K562 (cell line): Measurements from ENCODE around the gene CLASP1.

Experiments
- KLF1 ChIP-seq: fragments of 450-650 bp; IDR thresholded peaks from 2 replicates; pipeline ENCODE4 v1.6.1; 2016; ENCODE audit warnings: missing genetic modification characterization, missing compliant biosample characterization
- MAFK ChIP-seq: IDR thresholded peaks from 2 replicates; pipeline ENCODE4 v1.6.1; 2011; ENCODE audit warnings: low read length, improper control_type of control experiment
- NFATC3 ChIP-seq: fragments of 450-650 bp; IDR thresholded peaks from 2 replicates; pipeline ENCODE4 v1.6.1; 2017; ENCODE audit warnings: mild to moderate bottlenecking
- POLR2A ChIP-seq: fragments of 450-650 bp; conservative IDR thresholded peaks from 2 replicates; pipeline ENCODE4 v1.6.1; 2016
- SP1 ChIP-seq: sonication (generic); formaldehyde crosslinking; IDR thresholded peaks from 2 replicates; pipeline ENCODE4 v1.8.1; 2022; ENCODE audit warnings: mild to moderate bottlenecking, missing genetic modification reagents
- TEAD2 ChIP-seq: fragments of 450-650 bp; IDR thresholded peaks from 2 replicates; pipeline ENCODE4 v1.6.1; 2016; ENCODE audit warnings: missing genetic modification characterization, control low read depth, missing compliant biosample characterization
- TF ChIP-seq, protein P1 (sequence below): sonication (generic); formaldehyde crosslinking; IDR thresholded peaks from 2 replicates; pipeline ENCODE4 v1.4.0; 2020; ENCODE audit warnings: mild to moderate bottlenecking, missing genetic modification reagents
- TF ChIP-seq, protein P2 (sequence below): fragments of 450-650 bp; IDR thresholded peaks from 2 replicates; pipeline ENCODE4 v1.6.1; 2016; ENCODE audit warnings: antibody characterized with exemption
- TF ChIP-seq, protein P3 (sequence below), 3 experiments: IDR thresholded peaks in 2 of 3; conservative IDR thresholded peaks in 1 of 3; 2 replicates each; pipeline ENCODE4 v1.5.1; 2011 to 2012; ENCODE audit warnings: low read length in 3 of 3, mild to moderate bottlenecking in 3 of 3, control low read depth in 2 of 3, improper control_type of control experiment in 1 of 3, inconsistent platforms in 1 of 3, low read depth in 1 of 3, mixed read lengths in 1 of 3, moderate library complexity in 1 of 3; ENCODE audit not compliant: insufficient read depth in 2 of 3

DNA sequence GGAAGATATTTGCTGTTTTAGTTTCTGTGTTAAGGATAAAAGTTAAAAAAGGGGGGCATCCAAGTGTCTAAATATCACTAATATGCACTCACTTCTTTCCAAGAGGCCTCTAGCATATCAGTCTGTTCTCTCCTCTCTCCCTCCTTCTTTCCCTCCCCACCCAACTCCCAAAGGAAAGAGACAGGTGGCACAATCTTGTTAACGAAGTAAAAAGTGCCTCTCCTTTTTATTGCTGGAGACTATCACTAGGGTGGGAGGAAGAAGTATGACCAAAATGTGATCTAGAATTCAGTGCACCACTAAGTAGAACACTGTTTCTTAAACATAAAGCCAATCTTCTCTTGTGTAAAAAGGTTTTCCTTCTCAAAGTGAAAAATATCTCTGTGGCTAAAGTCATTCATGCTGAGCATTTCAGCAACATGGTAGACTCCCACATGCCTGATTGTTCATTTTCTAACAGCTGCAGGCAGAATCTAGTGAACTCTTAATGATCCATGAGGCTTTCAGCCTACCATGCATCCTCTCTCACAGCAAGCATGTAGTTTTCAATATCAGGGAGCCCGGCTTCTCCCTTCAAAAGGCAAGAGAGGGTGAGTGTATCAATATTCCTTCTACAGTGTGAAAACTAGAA, 79.1 kb downstream of the CLASP1 start:
- TF ChIP-seq, protein P1, sequence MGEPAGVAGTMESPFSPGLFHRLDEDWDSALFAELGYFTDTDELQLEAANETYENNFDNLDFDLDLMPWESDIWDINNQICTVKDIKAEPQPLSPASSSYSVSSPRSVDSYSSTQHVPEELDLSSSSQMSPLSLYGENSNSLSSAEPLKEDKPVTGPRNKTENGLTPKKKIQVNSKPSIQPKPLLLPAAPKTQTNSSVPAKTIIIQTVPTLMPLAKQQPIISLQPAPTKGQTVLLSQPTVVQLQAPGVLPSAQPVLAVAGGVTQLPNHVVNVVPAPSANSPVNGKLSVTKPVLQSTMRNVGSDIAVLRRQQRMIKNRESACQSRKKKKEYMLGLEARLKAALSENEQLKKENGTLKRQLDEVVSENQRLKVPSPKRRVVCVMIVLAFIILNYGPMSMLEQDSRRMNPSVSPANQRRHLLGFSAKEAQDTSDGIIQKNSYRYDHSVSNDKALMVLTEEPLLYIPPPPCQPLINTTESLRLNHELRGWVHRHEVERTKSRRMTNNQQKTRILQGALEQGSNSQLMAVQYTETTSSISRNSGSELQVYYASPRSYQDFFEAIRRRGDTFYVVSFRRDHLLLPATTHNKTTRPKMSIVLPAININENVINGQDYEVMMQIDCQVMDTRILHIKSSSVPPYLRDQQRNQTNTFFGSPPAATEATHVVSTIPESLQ (CRISPR knock-in tag): no peak
- TF ChIP-seq KLF1 (no peak), MAFK (no peak), SP1 (CRISPR knock-in tag) (no peak), POLR2A (no peak), NFATC3 (no peak), TEAD2 (tag) (no peak)
- TF ChIP-seq, protein P2, sequence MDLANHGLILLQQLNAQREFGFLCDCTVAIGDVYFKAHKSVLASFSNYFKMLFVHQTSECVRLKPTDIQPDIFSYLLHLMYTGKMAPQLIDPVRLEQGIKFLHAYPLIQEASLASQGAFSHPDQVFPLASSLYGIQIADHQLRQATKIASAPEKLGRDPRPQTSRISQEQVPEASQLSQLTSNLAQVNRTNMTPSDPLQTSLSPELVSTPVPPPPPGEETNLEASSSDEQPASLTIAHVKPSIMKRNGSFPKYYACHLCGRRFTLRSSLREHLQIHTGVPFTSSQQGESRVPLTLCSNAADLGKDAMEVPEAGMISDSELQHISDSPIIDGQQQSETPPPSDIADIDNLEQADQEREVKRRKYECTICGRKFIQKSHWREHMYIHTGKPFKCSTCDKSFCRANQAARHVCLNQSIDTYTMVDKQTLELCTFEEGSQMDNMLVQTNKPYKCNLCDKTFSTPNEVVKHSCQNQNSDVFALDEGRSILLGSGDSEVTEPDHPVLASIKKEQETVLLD: no peak
- TF ChIP-seq, protein P3, sequence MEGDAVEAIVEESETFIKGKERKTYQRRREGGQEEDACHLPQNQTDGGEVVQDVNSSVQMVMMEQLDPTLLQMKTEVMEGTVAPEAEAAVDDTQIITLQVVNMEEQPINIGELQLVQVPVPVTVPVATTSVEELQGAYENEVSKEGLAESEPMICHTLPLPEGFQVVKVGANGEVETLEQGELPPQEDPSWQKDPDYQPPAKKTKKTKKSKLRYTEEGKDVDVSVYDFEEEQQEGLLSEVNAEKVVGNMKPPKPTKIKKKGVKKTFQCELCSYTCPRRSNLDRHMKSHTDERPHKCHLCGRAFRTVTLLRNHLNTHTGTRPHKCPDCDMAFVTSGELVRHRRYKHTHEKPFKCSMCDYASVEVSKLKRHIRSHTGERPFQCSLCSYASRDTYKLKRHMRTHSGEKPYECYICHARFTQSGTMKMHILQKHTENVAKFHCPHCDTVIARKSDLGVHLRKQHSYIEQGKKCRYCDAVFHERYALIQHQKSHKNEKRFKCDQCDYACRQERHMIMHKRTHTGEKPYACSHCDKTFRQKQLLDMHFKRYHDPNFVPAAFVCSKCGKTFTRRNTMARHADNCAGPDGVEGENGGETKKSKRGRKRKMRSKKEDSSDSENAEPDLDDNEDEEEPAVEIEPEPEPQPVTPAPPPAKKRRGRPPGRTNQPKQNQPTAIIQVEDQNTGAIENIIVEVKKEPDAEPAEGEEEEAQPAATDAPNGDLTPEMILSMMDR (IDR thresholded peaks at IDR 0.05 in 2 of 3, conservative IDR thresholded peaks at IDR 0.05 in 1 of 3; ENCODE audit: insufficient read depth in 2 of 3, low read depth in 1 of 3, low read length in 3 of 3): no peak
